ENCODE measurements around the gene SHROOM3. TPM values are rescaled to one million over a fixed set of nuclear protein-coding genes. Genes with fewer than 3 reads are reported as not detected.
A peak's percentile ranks its signal among the peaks of the same experiment; 100 is the strongest.

The SHROOM3 gene
- total RNA-seq, 2 experiments from 2014 or later: not detected

GRCh38 chr4:76757418-76757939, 322.4 kb downstream of the SHROOM3 start:
- TF ChIP-seq CTCF (IDR thresholded peaks at IDR 0.05): no peak
- ChIA-PET CTCF (no interaction called here), POLR2A (interaction anchor here (0.6 kb wide), 1 partner anchor 16 kb away, joined by 5 read pairs; no protein-coding TSS in a partner anchor)
- DNase-seq (no peak), ATAC-seq (ENCODE audit: poor library complexity) (no peak)
- no peaks in the 10 kb centered on the region for H3K9me3 ChIP-seq (ENCODE audit: control insufficient read depth in 1 of 2, insufficient read depth in 1 of 2, low read length in 2 of 2)
- no peak overlapping the region for H3K27ac ChIP-seq (ENCODE audit: low read depth in 1 of 2, low read length in 2 of 2)
- H3K4me1 Mint-ChIP-seq (ENCODE audit: low read depth): no peaks in the 10 kb centered on the region
- no peak overlapping the region for H3K27ac Mint-ChIP-seq
- no peaks in the 10 kb centered on the region for H3K36me3 ChIP-seq (ENCODE audit: insufficient read depth, low read length)
- H3K27me3 ChIP-seq (ENCODE audit: control insufficient read depth in 1 of 2, insufficient read depth in 2 of 2, low read length in 2 of 2): no peaks in the 10 kb centered on the region
- intact Hi-C loops (cut with DNase I, micrococcal nuclease): no loop called here
- H3K4me1 ChIP-seq (ENCODE audit: insufficient read depth, low read length): no peaks in the 10 kb centered on the region
- H3K27me3 Mint-ChIP-seq: peaks cover 15% of the 10 kb centered on the region
- no peaks in the 10 kb centered on the region for H3K36me3 Mint-ChIP-seq (ENCODE audit: low read depth)
- no peak overlapping the region for H3K4me3 Mint-ChIP-seq
- H3K4me3 ChIP-seq (ENCODE audit: low read length): no peak overlapping the region
- no peaks in the 10 kb centered on the region for H3K9me3 Mint-ChIP-seq

DNA sequence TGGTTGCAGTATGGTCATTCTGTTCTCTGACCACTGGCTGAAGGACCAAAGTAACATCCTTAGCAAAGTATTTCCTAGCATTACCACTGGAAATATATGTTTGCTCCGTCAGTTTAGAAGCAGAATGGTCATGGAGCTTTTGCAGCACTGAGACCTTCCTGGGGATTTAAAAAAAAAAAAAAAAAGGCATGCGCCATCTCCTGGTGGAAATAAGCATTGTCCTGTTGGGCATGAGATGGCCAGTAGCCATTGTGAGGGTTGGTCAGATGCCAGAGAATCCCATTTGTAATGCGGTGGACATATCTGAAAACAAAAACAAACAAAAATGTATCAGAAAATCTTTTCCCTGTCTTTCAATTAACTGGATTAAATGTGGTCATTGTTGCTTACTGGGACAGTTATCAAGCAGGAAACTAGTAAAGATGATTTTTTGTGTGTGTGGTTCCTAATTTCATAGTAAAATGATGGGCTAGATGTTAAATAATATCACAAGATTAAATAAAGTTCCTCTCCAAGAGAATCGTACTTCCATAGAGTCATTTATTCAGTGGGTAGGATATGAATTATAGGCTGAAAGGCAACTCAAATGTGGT, 323.4 kb downstream of the SHROOM3 start:
- no peaks in the 10 kb centered on the region for H3K36me3 Mint-ChIP-seq (ENCODE audit: low read depth)
- intact Hi-C loops (cut with DNase I, micrococcal nuclease): no loop called here
- no peak for ATAC-seq (ENCODE audit: poor library complexity)
- peak in 2 of 14 experiments; percentile 23 to 24 for DNase-seq
- Histone ChIP-seq H3K27me3 (ENCODE audit: control insufficient read depth in 1 of 2, insufficient read depth in 2 of 2, low read length in 2 of 2) (no peaks in the 10 kb centered on the region), H3K36me3 (ENCODE audit: insufficient read depth, low read length) (no peaks in the 10 kb centered on the region), H3K27ac (ENCODE audit: low read depth in 1 of 2, low read length in 2 of 2) (no peak overlapping the region), H3K4me1 (ENCODE audit: insufficient read depth, low read length) (no peaks in the 10 kb centered on the region), H3K4me3 (ENCODE audit: low read length) (no peak overlapping the region), H3K9me3 (ENCODE audit: control insufficient read depth in 1 of 2, insufficient read depth in 1 of 2, low read length in 2 of 2) (no peaks in the 10 kb centered on the region)
- CTCF ChIA-PET: interaction anchor here (0.7 kb wide), 1 partner anchor 225 kb away, joined by 3 read pairs; no protein-coding TSS in a partner anchor
- no peaks in the 10 kb centered on the region for H3K4me1 Mint-ChIP-seq (ENCODE audit: low read depth)
- H3K27me3 Mint-ChIP-seq: peaks cover 10% of the 10 kb centered on the region
- TF ChIP-seq CTCF (IDR thresholded peaks at IDR 0.05): peak; percentile 66
- H3K4me3 Mint-ChIP-seq: no peak overlapping the region
- no peak overlapping the region for H3K27ac Mint-ChIP-seq
- POLR2A ChIA-PET: interaction anchor here (0.6 kb wide), 1 partner anchor 15 kb away, joined by 5 read pairs; no protein-coding TSS in a partner anchor
- H3K9me3 Mint-ChIP-seq: no peaks in the 10 kb centered on the region

DNA sequence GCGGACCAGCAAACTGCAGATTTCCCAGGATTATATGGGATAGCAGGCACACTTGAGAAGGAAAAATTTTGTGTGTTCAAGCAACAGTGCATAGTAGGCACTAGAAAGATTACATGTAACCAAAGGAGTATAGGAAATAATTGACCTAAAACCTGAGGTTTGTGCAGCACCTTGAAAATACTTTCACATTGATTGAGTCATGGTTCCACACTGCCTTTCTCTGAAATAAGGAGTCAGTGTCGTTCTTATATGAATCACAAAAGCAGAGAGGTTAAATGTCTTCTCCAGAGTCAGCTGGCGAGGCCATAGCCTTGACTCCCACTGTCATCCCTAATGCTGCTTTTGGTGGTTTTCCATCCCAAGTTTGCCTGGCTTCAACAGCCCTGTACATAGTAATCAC, 324.0 kb downstream of the SHROOM3 start:
- no peaks in the 10 kb centered on the region for H3K4me1 ChIP-seq (ENCODE audit: insufficient read depth, low read length)
- ChIA-PET POLR2A (no interaction called here), CTCF (no interaction called here)
- Mint-ChIP-seq H3K4me1 (ENCODE audit: low read depth) (no peaks in the 10 kb centered on the region), H3K27me3 (peaks cover 10% of the 10 kb centered on the region), H3K9me3 (no peaks in the 10 kb centered on the region), H3K36me3 (ENCODE audit: low read depth) (no peaks in the 10 kb centered on the region), H3K27ac (no peak overlapping the region), H3K4me3 (no peak overlapping the region)
- intact Hi-C loops (cut with DNase I, micrococcal nuclease): no loop called here
- no peak overlapping the region for H3K4me3 ChIP-seq (ENCODE audit: low read length)
- no peak for TF ChIP-seq CTCF (IDR thresholded peaks at IDR 0.05)
- H3K27ac ChIP-seq (ENCODE audit: low read depth in 1 of 2, low read length in 2 of 2): no peak overlapping the region
- no peaks in the 10 kb centered on the region for H3K27me3 ChIP-seq (ENCODE audit: control insufficient read depth in 1 of 2, insufficient read depth in 2 of 2, low read length in 2 of 2)
- H3K9me3 ChIP-seq (ENCODE audit: control insufficient read depth in 1 of 2, insufficient read depth in 1 of 2, low read length in 2 of 2): no peaks in the 10 kb centered on the region
- no peak for ATAC-seq (ENCODE audit: poor library complexity)
- no peaks in the 10 kb centered on the region for H3K36me3 ChIP-seq (ENCODE audit: insufficient read depth, low read length)
- DNase-seq: no peak
